HepG2 (cell line): ENCODE measurements around the gene C11orf54. TPM values are rescaled to one million over a fixed set of nuclear protein-coding genes. Genes with fewer than 3 reads are reported as not detected.
A peak's percentile ranks its signal among the peaks of the same experiment; 100 is the strongest.

Experiments used
- ETV6 ChIP-seq: sonication (generic); formaldehyde crosslinking; conservative IDR thresholded peaks from 2 replicates; pipeline ENCODE4 v1.4.0; 2020; ENCODE audit warnings: missing genetic modification reagents
- HES4 ChIP-seq: sonication (generic); formaldehyde crosslinking; IDR thresholded peaks from 2 replicates; pipeline ENCODE4 v1.9.0; 2021; ENCODE audit warnings: mild to moderate bottlenecking, missing genetic modification reagents, borderline replicate concordance
- HNF4A ChIP-seq: sonication (generic); formaldehyde crosslinking; IDR thresholded peaks from 2 replicates; pipeline ENCODE4 v1.4.0; 2020; ENCODE audit warnings: missing genetic modification reagents
- NFIB ChIP-seq: sonication (generic); formaldehyde crosslinking; IDR thresholded peaks from 2 replicates; pipeline ENCODE4 v1.9.0; 2021; ENCODE audit warnings: missing genetic modification reagents, mild to moderate bottlenecking, borderline replicate concordance
- SALL1 ChIP-seq: sonication (generic); formaldehyde crosslinking; IDR thresholded peaks from 2 replicates; pipeline ENCODE4 v1.8.0; 2022; ENCODE audit warnings: mild to moderate bottlenecking, missing genetic modification reagents
- SIX4 ChIP-seq: sonication (generic); formaldehyde crosslinking; IDR thresholded peaks from 2 replicates; pipeline ENCODE4 v1.4.0; 2020; ENCODE audit warnings: missing genetic modification reagents
- TBL1XR1 ChIP-seq: fragments of 150-350 bp; IDR thresholded peaks from 2 replicates; pipeline ENCODE4 v1.6.1; 2014; ENCODE audit warnings: borderline replicate concordance, low read length; ENCODE audit not compliant: partially characterized antibody
- ZNF432 ChIP-seq: sonication (generic); formaldehyde crosslinking; IDR thresholded peaks from 2 replicates; pipeline ENCODE4 v1.5.0; 2020; ENCODE audit warnings: missing genetic modification reagents, mild to moderate bottlenecking, borderline replicate concordance
- ZNF451 ChIP-seq: sonication (generic); formaldehyde crosslinking; IDR thresholded peaks from 2 replicates; pipeline ENCODE4 v1.5.0; 2020; ENCODE audit warnings: mild to moderate bottlenecking, missing genetic modification reagents
- ZNF543 ChIP-seq: sonication (generic); formaldehyde crosslinking; IDR thresholded peaks from 2 replicates; pipeline ENCODE4 v1.4.0; 2020; ENCODE audit warnings: mild to moderate bottlenecking, missing genetic modification reagents
- polyA plus RNA-seq, 8 experiments: library from polyadenylated mRNA; depleted of rRNA in 3 of 8; stranded (reverse) in 7 of 8; unstranded in 1 of 8; fragments of >200 nt; fragmentation: Illumina TruSeq in 4 of 8; extraction: Trizol in 4 of 8; gene quantifications; 2 replicates each; pipeline versions ENCODE4 v1.2.1 to v1.2.3, GENCODE V29; 2011 to 2016; ENCODE audit warnings: low read depth in 4 of 8, missing spikeins in 1 of 8, mixed read lengths in 1 of 8; ENCODE audit not compliant: insufficient read depth in 1 of 8
- total RNA-seq, 5 experiments: library from RNA; depleted of rRNA; stranded (reverse); fragments of >200 nt; fragmentation: Illumina TruSeq; extraction: Trizol; gene quantifications; 2 replicates each; pipeline ENCODE4 v1.2.3, GENCODE V29; 2016; ENCODE audit warnings: low read depth in 1 of 5
- TF ChIP-seq, protein P1 (sequence below): sonication (generic); formaldehyde crosslinking; IDR thresholded peaks from 2 replicates; pipeline ENCODE4 v1.5.0; 2020; ENCODE audit warnings: missing genetic modification reagents
- TF ChIP-seq, protein P2 (sequence below): sonication (generic); formaldehyde crosslinking; IDR thresholded peaks from 2 replicates; pipeline ENCODE4 v1.4.0; 2020; ENCODE audit warnings: missing genetic modification reagents, mild to moderate bottlenecking, borderline replicate concordance
- TF ChIP-seq, protein P3 (sequence below): sonication (generic); formaldehyde crosslinking; IDR thresholded peaks from 2 replicates; pipeline ENCODE4 v1.4.0; 2020; ENCODE audit warnings: mild to moderate bottlenecking, missing genetic modification reagents
- TF ChIP-seq, protein P4 (sequence below): sonication (generic); formaldehyde crosslinking; IDR thresholded peaks from 2 replicates; pipeline ENCODE4 v1.5.0; 2020; ENCODE audit warnings: mild to moderate bottlenecking, missing genetic modification reagents, moderate library complexity
- TF ChIP-seq, protein P5 (sequence below): sonication (generic); formaldehyde crosslinking; IDR thresholded peaks from 2 replicates; pipeline ENCODE4 v1.4.0; 2020; ENCODE audit warnings: missing genetic modification reagents
- TF ChIP-seq, protein P6 (sequence below): sonication (generic); formaldehyde crosslinking; IDR thresholded peaks from 2 replicates; pipeline ENCODE4 v1.8.1; 2023; ENCODE audit warnings: mild to moderate bottlenecking, moderate library complexity, missing genetic modification reagents

C11orf54 gene
- total and polyA plus RNA-seq, 2 of the 13 experiments (the other 11 are each of a cell fraction or from before 2014, with no cell fraction given) = 42.7 to 50.1 TPM

DNA sequence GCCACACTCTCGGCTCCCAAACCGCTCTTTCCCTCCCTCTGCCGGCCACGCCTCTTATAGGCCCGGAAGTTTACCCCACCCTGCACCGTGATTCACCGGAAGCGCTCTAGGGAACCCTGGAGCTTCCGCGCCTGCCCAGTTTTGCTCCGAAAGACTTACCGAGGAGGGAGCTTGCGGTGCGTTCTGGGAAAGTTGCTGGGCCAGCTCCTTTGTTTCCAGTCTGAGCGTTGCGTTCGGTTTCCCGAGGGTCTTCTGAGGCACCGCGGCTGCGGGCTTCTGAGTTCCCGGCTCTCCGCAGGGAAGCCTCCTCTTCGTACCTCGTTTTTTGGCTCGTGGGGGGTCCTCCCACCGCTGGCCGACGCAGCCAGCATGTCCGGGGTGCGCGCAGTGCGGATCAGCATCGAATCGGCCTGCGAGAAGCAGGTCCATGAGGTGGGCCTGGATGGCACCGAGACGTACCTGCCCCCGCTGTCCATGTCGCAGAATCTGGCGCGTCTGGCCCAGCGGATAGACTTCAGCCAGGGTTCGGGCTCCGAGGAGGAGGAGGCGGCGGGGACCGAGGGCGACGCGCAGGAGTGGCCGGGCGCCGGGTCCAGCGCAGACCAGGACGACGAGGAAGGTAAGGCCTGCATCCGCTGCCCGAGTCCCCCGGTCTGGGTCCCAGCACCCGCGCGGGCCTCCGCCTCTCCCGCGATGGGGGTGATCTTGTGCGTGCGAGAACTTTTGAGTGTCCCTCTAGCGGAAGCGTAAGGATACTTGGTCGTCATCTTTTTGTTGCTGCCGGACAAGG, 42.9 kb downstream of the C11orf54 start, which contains the start of gene MED17 (continued):
- TF ChIP-seq TBL1XR1 = no peak
- TF ChIP-seq NFIB (CRISPR knock-in tag) = no peak
- no peak; the same call in none of the 2 replicates for TF ChIP-seq SALL1
- TF ChIP-seq, protein P1, sequence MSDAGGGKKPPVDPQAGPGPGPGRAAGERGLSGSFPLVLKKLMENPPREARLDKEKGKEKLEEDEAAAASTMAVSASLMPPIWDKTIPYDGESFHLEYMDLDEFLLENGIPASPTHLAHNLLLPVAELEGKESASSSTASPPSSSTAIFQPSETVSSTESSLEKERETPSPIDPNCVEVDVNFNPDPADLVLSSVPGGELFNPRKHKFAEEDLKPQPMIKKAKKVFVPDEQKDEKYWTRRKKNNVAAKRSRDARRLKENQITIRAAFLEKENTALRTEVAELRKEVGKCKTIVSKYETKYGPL = 0 out of 2 replicates have a peak, but pooled peaks have one; percentile 49
- 0 out of 2 replicates have a peak, but pooled peaks have one; percentile 67 for TF ChIP-seq ZNF543 (CRISPR knock-in tag)
- TF ChIP-seq, protein P2, sequence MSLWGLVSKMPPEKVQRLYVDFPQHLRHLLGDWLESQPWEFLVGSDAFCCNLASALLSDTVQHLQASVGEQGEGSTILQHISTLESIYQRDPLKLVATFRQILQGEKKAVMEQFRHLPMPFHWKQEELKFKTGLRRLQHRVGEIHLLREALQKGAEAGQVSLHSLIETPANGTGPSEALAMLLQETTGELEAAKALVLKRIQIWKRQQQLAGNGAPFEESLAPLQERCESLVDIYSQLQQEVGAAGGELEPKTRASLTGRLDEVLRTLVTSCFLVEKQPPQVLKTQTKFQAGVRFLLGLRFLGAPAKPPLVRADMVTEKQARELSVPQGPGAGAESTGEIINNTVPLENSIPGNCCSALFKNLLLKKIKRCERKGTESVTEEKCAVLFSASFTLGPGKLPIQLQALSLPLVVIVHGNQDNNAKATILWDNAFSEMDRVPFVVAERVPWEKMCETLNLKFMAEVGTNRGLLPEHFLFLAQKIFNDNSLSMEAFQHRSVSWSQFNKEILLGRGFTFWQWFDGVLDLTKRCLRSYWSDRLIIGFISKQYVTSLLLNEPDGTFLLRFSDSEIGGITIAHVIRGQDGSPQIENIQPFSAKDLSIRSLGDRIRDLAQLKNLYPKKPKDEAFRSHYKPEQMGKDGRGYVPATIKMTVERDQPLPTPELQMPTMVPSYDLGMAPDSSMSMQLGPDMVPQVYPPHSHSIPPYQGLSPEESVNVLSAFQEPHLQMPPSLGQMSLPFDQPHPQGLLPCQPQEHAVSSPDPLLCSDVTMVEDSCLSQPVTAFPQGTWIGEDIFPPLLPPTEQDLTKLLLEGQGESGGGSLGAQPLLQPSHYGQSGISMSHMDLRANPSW (CRISPR knock-in tag) = no peak; the same call in 1 of the 2 replicates
- no peak for TF ChIP-seq ZNF451 (CRISPR knock-in tag)
- TF ChIP-seq, protein P3, sequence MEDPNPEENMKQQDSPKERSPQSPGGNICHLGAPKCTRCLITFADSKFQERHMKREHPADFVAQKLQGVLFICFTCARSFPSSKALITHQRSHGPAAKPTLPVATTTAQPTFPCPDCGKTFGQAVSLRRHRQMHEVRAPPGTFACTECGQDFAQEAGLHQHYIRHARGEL = peak; percentile 17; the same call in 1 of the 2 replicates
- TF ChIP-seq ETV6 (CRISPR knock-in tag) = no peak; the same call in 1 of the 2 replicates
- 0 out of 2 replicates have a peak, but pooled peaks have one; percentile 24 for TF ChIP-seq HES4 (CRISPR knock-in tag)
- TF ChIP-seq, protein P4, sequence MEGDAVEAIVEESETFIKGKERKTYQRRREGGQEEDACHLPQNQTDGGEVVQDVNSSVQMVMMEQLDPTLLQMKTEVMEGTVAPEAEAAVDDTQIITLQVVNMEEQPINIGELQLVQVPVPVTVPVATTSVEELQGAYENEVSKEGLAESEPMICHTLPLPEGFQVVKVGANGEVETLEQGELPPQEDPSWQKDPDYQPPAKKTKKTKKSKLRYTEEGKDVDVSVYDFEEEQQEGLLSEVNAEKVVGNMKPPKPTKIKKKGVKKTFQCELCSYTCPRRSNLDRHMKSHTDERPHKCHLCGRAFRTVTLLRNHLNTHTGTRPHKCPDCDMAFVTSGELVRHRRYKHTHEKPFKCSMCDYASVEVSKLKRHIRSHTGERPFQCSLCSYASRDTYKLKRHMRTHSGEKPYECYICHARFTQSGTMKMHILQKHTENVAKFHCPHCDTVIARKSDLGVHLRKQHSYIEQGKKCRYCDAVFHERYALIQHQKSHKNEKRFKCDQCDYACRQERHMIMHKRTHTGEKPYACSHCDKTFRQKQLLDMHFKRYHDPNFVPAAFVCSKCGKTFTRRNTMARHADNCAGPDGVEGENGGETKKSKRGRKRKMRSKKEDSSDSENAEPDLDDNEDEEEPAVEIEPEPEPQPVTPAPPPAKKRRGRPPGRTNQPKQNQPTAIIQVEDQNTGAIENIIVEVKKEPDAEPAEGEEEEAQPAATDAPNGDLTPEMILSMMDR (CRISPR knock-in tag) = peak; percentile 59
- TF ChIP-seq SIX4 (CRISPR knock-in tag) = no peak
- no peak for TF ChIP-seq HNF4A (CRISPR knock-in tag)
- TF ChIP-seq, protein P5, sequence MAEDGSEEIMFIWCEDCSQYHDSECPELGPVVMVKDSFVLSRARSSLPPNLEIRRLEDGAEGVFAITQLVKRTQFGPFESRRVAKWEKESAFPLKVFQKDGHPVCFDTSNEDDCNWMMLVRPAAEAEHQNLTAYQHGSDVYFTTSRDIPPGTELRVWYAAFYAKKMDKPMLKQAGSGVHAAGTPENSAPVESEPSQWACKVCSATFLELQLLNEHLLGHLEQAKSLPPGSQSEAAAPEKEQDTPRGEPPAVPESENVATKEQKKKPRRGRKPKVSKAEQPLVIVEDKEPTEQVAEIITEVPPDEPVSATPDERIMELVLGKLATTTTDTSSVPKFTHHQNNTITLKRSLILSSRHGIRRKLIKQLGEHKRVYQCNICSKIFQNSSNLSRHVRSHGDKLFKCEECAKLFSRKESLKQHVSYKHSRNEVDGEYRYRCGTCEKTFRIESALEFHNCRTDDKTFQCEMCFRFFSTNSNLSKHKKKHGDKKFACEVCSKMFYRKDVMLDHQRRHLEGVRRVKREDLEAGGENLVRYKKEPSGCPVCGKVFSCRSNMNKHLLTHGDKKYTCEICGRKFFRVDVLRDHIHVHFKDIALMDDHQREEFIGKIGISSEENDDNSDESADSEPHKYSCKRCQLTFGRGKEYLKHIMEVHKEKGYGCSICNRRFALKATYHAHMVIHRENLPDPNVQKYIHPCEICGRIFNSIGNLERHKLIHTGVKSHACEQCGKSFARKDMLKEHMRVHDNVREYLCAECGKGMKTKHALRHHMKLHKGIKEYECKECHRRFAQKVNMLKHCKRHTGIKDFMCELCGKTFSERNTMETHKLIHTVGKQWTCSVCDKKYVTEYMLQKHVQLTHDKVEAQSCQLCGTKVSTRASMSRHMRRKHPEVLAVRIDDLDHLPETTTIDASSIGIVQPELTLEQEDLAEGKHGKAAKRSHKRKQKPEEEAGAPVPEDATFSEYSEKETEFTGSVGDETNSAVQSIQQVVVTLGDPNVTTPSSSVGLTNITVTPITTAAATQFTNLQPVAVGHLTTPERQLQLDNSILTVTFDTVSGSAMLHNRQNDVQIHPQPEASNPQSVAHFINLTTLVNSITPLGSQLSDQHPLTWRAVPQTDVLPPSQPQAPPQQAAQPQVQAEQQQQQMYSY = peak; percentile 74
- TF ChIP-seq, protein P6, sequence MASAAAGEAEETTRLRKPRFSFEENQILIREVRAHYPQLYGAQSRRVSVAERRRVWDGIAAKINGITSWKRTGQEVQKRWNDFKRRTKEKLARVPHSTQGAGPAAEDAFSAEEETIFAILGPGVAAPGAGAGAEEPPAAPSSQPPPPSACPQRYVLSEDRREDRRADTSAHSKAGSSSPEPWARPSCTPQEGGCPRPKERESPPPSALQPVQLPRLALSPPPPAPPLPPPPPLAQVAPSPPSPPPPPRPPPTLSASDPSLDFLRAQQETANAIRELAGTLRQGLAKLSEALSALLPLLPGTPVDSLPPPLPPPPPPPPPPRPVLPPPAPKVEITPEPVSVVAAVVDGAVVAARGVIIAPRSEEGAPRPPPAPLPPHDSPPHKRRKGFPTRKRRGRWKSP (CRISPR knock-in tag) = peak; percentile 32; the same call in 1 of the 2 replicates
- no peak for TF ChIP-seq ZNF432 (CRISPR knock-in tag)
